OCI-LY7 (cell line): ENCODE data around the gene PXDC1.

Source experiments
- EZH2phosphoT487 ChIP-seq: fragments of 200-600 bp; sonication (generic); IDR thresholded peaks from 2 replicates; pipeline ENCODE4 v1.6.1; 2018; ENCODE audit warnings: low read depth, borderline replicate concordance, mild to moderate bottlenecking, mixed run types, antibody characterized with exemption, low read length, moderate library complexity, mixed read lengths
- TF ChIP-seq, protein P1 (sequence below): fragments of 200-600 bp; sonication (generic); conservative IDR thresholded peaks from 2 replicates; pipeline ENCODE4 v1.5.1; 2014; ENCODE audit warnings: mild to moderate bottlenecking, antibody characterized with exemption, low read length, moderate library complexity, mixed read lengths

GRCh38 chr6:3768502-3768901 is 17.0 kb upstream of the PXDC1 start:
- TF ChIP-seq EZH2phosphoT487: no peak
- TF ChIP-seq, protein P1, sequence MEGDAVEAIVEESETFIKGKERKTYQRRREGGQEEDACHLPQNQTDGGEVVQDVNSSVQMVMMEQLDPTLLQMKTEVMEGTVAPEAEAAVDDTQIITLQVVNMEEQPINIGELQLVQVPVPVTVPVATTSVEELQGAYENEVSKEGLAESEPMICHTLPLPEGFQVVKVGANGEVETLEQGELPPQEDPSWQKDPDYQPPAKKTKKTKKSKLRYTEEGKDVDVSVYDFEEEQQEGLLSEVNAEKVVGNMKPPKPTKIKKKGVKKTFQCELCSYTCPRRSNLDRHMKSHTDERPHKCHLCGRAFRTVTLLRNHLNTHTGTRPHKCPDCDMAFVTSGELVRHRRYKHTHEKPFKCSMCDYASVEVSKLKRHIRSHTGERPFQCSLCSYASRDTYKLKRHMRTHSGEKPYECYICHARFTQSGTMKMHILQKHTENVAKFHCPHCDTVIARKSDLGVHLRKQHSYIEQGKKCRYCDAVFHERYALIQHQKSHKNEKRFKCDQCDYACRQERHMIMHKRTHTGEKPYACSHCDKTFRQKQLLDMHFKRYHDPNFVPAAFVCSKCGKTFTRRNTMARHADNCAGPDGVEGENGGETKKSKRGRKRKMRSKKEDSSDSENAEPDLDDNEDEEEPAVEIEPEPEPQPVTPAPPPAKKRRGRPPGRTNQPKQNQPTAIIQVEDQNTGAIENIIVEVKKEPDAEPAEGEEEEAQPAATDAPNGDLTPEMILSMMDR: no peak
